Activated naive CD8-positive, alpha-beta T cell (primary cell): ENCODE measurements around the gene SORL1.
A peak's percentile ranks its signal among the peaks of the same experiment; 100 is the strongest.
"Not testable (repeated sequence)": the region's sequence is repeated elsewhere in the genome, so short reads cannot be mapped to it uniquely, and the experiment has no call there.

Source experiments
- H3K27ac Mint-ChIP-seq: one replicate; pipeline ENCODE4 v1.8.0; 2021; ENCODE audit warnings: mixed read lengths
- H3K27me3 Mint-ChIP-seq: one replicate; pipeline ENCODE4 v1.8.0; 2021; ENCODE audit warnings: mixed read lengths
- H3K36me3 Mint-ChIP-seq: one replicate; pipeline ENCODE4 v1.8.0; 2021; ENCODE audit warnings: mixed read lengths
- H3K4me1 Mint-ChIP-seq: one replicate; pipeline ENCODE4 v1.8.0; 2021; ENCODE audit warnings: low read depth, mixed read lengths
- H3K4me3 Mint-ChIP-seq: one replicate; pipeline ENCODE4 v1.8.0; 2021; ENCODE audit warnings: mild to moderate bottlenecking, mixed read lengths
- H3K9me3 Mint-ChIP-seq: one replicate; pipeline ENCODE4 v1.8.0; 2021; ENCODE audit warnings: low read depth, mixed read lengths

Gene SORL1

DNA sequence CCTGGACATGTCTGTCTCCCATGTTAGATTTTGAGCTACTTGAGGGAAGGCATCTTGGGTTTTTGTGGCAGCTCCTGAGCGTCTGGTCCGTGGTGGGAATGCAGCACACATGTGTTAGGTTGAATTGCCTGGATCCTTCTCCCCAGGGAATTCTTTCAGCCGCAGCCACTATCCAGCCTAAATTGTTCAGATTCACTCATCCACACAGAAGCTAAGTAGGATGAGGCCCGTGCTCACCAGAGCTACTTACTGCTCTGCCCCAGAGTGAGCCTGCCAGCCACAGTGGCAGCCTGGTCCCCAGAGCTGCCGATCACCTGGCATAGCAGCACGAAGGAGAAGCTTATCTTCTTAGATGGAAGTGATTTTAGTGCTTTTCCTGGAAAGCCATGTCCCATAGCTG lies 35.1 kb downstream of the SORL1 start:
- no peak overlapping the region for H3K4me3 Mint-ChIP-seq
- peak overlapping the region; percentile 74 for H3K27ac Mint-ChIP-seq
- H3K9me3 Mint-ChIP-seq = peaks cover 3% of the 10 kb centered on the region
- H3K36me3 Mint-ChIP-seq = peaks cover 32% of the 10 kb centered on the region
- peaks cover 74% of the 10 kb centered on the region for H3K4me1 Mint-ChIP-seq
- H3K27me3 Mint-ChIP-seq = no peaks in the 10 kb centered on the region

DNA sequence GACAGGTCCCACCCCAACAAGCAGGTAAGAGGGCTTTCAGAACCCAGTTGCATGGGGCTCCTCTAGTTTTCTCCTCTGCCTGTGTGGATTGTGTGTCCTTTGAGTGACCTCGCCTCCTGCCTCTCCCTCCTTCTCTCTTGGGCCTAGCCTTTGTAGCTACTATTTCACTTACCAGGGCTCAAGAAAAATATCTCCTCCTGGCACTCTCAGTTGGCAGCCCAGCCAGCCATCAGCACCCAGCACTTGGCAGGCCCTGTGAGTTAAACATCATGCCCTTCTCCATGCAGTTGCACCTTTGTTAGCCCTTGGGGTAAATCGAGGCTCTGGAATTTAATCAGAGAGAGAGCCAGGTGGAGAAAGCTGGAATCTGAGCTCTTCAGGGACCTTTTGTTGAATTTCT lies 36.1 kb downstream of the SORL1 start:
- Mint-ChIP-seq H3K4me3 (no peak overlapping the region), H3K27ac (peak overlapping the region; percentile 88), H3K27me3 (no peaks in the 10 kb centered on the region), H3K36me3 (peaks cover 32% of the 10 kb centered on the region), H3K4me1 (peaks cover 70% of the 10 kb centered on the region), H3K9me3 (peaks cover 3% of the 10 kb centered on the region)

DNA sequence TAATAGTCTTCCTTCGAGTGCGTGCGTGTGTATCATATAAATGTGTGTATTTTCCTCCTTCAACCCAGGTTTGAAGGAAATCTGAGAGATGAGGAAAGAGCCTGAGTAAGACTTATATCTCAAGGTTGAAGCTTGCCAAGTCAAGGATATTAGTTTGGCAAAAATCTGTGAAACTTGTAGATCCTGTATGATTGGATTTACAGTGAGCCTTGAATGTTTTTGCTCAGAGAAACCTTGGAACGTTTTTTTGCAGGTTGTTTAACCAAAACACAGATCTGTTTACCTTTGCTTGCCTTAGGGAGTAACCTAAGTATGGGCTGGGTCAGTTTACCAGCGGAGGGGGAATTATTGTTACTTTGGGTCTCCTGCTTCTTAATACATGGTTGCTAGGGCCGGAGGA lies 36.5 kb downstream of the SORL1 start:
- Mint-ChIP-seq H3K9me3 (peaks cover 3% of the 10 kb centered on the region), H3K4me1 (peaks cover 70% of the 10 kb centered on the region), H3K27ac (peak overlapping the region; percentile 88), H3K4me3 (no peak overlapping the region), H3K27me3 (no peaks in the 10 kb centered on the region), H3K36me3 (peaks cover 35% of the 10 kb centered on the region)

DNA sequence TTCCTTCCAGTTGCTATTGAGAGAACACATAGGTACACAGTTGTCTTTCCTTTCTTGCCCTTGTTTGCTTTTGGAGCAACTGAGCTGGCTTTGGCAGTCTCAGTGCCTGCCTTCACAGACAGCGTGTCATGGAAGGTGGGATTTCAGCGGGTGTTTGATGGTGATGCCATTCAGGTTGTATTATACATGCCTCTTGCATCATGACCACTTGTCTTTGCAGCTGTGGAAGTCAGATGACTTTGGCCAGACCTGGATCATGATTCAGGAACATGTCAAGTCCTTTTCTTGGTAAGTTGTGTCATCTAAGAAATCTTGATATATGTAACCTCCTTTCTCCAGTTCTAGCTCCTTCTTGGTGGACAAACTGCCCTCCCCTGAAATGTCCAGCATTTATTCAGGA lies 37.7 kb downstream of the SORL1 start:
- Mint-ChIP-seq H3K4me3 (no peak overlapping the region), H3K27ac (peak overlapping the region; percentile 70), H3K4me1 (peaks cover 72% of the 10 kb centered on the region), H3K27me3 (no peaks in the 10 kb centered on the region), H3K9me3 (no peaks in the 10 kb centered on the region), H3K36me3 (peaks cover 29% of the 10 kb centered on the region)

DNA sequence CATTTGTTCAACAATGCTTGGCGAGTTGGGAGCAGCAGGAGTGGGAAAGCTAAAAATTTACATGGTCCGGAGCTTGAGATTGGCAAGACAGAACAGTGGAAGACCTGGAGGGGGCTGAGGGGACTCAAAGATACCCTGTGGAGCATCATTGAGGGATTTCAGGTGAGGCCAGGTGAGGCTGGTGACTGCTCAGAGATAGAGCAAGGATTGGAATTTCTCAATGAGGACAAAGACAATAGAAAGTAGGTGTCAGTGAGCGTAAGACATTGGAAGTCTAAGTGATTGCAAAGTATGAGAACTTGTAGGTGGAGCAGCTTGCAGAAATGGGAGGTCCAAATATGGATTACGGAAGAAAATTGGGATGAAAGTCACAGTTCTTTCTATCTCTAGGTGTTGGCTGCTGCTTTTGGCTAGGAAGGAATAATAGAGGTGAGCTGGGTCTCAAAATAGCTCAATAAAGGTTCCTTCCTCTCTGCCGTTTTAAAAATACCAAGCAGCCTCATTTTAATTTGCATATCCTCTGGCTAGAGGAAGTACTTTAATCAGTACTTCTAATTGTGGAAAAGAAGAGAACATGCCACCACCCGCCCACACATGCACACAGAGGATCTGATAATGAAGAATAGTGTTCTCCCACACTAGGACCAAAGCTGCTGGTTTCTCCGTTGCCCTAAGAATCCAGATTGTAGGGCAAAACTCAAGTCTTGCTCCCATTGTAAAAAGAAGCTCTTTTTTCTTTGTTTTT lies 42.4 kb downstream of the SORL1 start:
- Mint-ChIP-seq H3K4me3 (peak overlapping the region; percentile 63), H3K9me3 (no peaks in the 10 kb centered on the region), H3K36me3 (peaks cover 36% of the 10 kb centered on the region), H3K4me1 (peaks cover 76% of the 10 kb centered on the region), H3K27ac (peak overlapping the region; percentile 89), H3K27me3 (no peaks in the 10 kb centered on the region)

DNA sequence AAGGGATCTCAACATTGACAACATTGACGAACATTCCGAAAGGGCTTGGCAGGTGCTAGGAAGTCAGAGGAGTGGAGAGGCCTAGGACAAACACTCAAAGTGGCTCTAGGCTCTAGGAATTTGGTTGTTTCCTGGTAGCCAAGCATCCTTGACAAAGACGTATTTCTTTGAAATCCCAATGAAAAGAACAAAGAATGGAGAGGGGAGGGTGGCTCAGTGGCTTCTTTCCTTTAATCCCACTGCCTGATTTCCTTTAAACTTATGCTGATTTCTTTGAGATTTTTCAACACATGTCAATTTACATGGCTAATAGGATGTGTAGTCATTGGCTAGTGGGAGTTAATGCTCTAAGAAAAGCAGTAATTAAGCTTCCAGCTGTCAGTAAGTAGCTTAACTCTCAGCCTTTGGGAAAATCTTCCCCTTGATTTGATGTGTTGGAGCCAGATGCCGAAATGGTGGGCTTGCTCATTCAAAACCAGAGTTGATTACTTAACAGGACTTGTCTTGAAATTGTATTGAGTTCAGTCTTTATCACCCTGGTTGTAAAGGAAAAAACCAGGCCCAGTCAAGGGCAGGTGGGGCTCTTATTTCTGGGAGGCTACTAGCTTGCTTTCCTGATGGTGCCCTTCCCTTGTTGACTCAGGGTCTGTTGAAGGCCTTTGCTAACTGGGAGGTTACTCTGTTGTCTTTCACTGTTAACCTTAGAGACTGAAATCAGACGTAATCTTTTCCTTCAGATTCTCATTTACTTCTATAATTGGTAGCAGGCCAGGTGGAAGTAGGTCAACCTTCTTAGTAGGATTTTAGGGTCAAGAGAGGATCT lies 45.3 kb downstream of the SORL1 start:
- Mint-ChIP-seq H3K27me3 (no peaks in the 10 kb centered on the region), H3K27ac (peak overlapping the region; percentile 83), H3K4me3 (no peak overlapping the region), H3K36me3 (peaks cover 37% of the 10 kb centered on the region), H3K4me1 (peaks cover 75% of the 10 kb centered on the region), H3K9me3 (no peaks in the 10 kb centered on the region)

DNA sequence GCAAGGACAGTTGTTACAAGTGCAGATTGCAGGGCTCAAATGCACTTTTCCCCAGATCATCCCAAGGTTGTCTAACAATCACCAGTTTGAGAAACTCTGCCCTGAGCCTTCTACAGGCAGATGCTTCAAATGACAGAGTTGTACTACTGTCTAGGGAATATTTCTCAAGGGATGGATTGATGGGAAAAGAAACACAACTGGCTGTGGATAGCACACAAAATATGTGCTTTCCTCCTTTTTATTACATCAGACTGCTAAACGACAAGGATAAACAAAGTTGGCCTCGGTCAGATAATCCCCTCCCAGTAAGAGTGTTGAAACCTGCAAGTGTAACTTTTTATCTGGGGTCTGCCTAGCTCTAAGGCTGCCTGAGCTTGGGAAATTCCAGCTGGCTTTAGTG lies 47.3 kb downstream of the SORL1 start:
- Mint-ChIP-seq H3K9me3 (no peaks in the 10 kb centered on the region), H3K36me3 (peaks cover 39% of the 10 kb centered on the region), H3K4me1 (peaks cover 63% of the 10 kb centered on the region), H3K4me3 (no peak overlapping the region), H3K27ac (peak overlapping the region; percentile 83), H3K27me3 (no peaks in the 10 kb centered on the region)

DNA sequence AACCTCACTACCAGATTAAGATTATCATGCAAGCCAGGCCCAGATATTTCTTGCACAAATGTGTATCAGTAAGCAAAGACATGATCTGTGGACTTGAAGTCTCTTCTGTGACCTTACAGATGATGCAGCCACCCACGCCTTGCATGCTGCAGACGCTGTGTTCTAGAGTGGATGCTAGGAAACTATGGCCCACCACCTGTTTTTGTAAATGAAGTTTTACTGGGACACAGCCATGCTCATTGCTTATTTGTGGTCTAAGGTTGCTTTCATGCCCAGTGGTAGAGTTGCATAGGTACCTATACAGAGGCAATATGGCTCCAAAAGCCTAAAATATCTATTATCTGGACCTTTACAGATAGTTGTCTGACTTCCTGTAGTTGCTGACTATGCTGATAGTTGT lies 48.2 kb downstream of the SORL1 start:
- Mint-ChIP-seq H3K9me3 (no peaks in the 10 kb centered on the region), H3K27me3 (no peaks in the 10 kb centered on the region), H3K36me3 (peaks cover 43% of the 10 kb centered on the region), H3K27ac (peak overlapping the region; percentile 83), H3K4me3 (no peak overlapping the region), H3K4me1 (peaks cover 59% of the 10 kb centered on the region)

DNA sequence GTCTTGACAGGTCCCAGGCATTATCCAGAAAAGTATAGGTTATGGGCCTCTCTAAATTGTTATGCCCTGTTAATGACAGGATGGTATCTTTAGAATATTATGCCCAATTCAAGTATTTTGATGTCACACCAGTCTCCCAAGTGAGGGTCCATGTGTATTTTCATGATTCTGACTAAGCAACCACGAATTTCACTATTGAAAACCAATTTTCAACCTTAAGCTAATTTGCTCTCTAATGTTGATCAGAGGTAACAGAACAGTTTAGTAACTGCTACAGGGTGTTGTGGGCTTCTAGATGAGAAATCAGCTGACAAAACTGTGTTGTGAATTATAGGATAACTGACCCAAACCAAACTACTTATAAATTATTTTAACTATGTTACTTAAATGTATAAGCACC lies 48.6 kb downstream of the SORL1 start:
- Mint-ChIP-seq H3K36me3 (peaks cover 45% of the 10 kb centered on the region), H3K27ac (peak overlapping the region; percentile 83), H3K9me3 (peaks cover 4% of the 10 kb centered on the region)

DNA sequence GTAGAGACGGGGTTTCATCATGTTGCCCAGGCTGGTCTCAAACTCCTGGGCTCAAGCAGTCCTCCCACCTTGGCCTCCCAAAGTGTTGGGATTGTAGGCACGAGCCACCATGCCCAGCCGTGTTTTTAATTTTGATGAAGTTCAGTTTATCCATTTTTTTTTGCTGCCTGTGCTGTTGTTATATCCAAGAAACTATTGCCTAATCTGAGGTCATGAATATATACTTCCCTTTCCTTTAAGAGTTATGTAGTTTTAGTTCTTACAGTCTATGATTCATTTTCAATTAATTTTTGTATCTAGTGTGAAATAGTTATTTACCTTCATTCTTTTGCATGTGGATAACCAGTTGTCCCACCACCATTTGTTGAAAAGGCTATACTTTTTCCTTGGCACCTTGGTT lies 50.9 kb downstream of the SORL1 start:
- H3K4me1 Mint-ChIP-seq = peaks cover 53% of the 10 kb centered on the region
- peak overlapping the region; percentile 75 for H3K27ac Mint-ChIP-seq
- H3K9me3 Mint-ChIP-seq = peaks cover 10% of the 10 kb centered on the region
- H3K4me3 Mint-ChIP-seq = no peak overlapping the region
- no peaks in the 10 kb centered on the region for H3K27me3 Mint-ChIP-seq
- peaks cover 47% of the 10 kb centered on the region for H3K36me3 Mint-ChIP-seq

More for the DNA sequence above, 48.6 kb downstream of the SORL1 start:
- Mint-ChIP-seq H3K4me3 (no peak overlapping the region), H3K27me3 (no peaks in the 10 kb centered on the region), H3K4me1 (peaks cover 55% of the 10 kb centered on the region)

DNA sequence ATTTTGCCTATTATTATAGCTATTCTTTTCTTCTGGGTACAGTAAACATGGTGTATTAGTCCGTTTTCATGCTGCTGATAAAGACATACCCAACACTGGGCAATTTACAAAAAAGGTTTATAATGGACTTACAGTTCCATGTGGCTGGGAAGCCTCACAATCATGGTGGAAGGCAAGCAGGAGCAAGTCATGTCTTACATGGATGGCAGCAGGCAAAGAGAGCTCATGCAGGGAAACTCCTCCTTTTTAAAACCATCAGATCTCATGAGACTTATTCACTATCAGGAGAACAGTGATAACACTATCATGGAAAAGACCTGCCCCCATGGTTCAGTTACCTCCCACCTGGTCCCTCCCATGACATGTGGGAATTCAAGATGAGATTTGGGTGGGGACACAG lies 54.1 kb downstream of the SORL1 start:
- peak overlapping the region; percentile 51 for H3K27ac Mint-ChIP-seq
- peaks cover 50% of the 10 kb centered on the region for H3K4me1 Mint-ChIP-seq
- H3K27me3 Mint-ChIP-seq, H3K4me3 Mint-ChIP-seq: not testable (repeated sequence)
- peaks cover 10% of the 10 kb centered on the region for H3K9me3 Mint-ChIP-seq
- peaks cover 40% of the 10 kb centered on the region for H3K36me3 Mint-ChIP-seq

DNA sequence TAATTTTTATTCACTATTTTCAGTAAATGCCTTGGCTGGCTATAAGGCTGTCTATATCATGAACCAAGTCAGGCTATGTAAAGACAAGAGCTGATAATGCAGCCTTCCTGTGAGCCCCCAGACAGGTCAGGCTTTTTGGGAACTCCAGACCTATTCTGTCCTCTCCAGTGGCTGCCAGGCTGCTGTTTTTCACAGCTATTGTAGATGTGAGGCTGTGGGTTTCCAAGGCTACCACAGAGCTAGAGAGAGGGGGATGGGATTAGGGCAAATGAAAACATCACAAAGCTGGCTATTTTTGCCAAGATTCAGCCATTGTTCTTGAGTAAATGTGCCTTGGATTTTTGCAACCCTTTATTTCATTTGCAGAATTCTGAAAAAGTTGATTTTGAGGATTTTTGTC lies 56.3 kb downstream of the SORL1 start:
- H3K4me1 Mint-ChIP-seq = peaks cover 58% of the 10 kb centered on the region
- peaks cover 44% of the 10 kb centered on the region for H3K36me3 Mint-ChIP-seq
- no peaks in the 10 kb centered on the region for H3K27me3 Mint-ChIP-seq
- H3K9me3 Mint-ChIP-seq = peaks cover 10% of the 10 kb centered on the region
- H3K4me3 Mint-ChIP-seq = no peak overlapping the region
- peak overlapping the region; percentile 64 for H3K27ac Mint-ChIP-seq

DNA sequence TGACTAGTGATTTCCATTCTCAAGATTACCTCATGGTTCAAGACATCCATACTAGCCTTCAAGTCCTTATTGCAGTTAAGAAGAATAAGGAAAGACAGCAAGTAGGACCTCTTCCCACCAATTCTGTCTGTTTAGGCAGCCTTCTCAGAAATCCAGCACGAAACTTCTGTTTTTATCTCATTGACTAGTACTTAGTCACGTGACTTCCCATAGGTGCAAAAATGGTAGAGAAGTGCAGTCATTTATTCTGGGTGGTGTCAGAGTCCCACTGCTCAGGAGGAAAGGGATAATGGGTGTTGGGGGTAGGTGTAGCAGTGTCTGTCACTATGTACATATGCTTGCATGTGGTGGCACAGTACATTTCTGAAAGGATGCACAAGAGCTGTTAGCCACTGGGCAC lies 58.3 kb downstream of the SORL1 start:
- Mint-ChIP-seq H3K4me3 (no peak overlapping the region), H3K36me3 (peaks cover 37% of the 10 kb centered on the region), H3K9me3 (peaks cover 9% of the 10 kb centered on the region), H3K4me1 (peaks cover 72% of the 10 kb centered on the region), H3K27ac (peak overlapping the region; percentile 30), H3K27me3 (no peaks in the 10 kb centered on the region)

DNA sequence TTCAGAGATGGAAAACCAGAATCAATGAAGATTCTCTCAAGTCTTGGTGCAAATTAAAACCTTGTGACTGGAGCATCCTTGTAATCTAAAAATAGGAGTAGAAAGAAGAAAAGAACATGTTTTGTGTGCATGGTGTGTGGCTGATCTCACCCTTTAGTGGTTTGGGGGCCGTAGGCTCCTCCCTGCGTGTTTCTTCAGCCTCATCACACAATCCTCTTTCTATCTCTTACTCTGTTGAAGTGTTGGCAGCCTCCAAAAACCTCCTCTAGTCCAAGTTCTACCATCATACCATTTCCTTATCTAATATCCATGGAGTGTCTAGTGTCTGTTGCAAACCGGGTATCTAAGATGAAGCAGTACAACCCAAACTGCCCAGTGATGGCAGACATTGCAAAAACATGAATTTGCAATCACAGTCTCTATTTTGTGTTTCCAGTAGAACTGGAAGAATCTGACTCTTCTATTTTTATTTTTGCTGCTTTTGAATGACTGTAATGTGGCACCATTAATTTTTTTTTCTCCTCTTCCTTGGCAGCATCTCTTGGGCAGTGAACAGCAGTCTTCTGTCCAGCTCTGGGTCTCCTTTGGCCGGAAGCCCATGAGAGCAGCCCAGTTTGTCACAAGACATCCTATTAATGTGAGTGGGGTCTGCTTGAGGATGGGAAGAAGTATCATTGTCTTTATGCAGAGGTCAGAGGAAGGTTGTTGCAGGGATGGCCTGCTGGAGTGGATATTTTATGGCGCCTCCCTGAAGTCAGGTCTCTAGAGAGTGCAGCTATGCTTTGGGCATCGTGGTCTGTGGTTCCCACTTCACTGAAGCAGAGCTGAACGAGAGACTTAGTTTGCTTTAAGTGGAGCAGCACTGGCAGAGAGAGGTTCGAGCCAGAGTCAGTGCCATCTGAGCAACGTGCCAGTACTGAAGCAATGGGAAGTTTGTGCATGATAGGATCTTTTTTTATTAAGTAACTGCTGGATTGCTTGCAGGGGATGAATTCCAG lies 60.7 kb downstream of the SORL1 start:
- Mint-ChIP-seq H3K9me3 (no peaks in the 10 kb centered on the region), H3K4me1 (peaks cover 75% of the 10 kb centered on the region), H3K4me3 (peak overlapping the region; percentile 50), H3K36me3 (peaks cover 30% of the 10 kb centered on the region), H3K27ac (peak overlapping the region; percentile 94), H3K27me3 (no peaks in the 10 kb centered on the region)
